HG03175 (cell line): ENCODE results near the gene ETNPPL.

Experiments used
- ATAC-seq: cut with Tn5 transposase; IDR thresholded peaks from one replicate; pipeline ENCODE4 v1.9.1; 2021; ENCODE audit warnings: mild to moderate bottlenecking, moderate library complexity; ENCODE audit not compliant: unreplicated experiment

ETNPPL gene

DNA sequence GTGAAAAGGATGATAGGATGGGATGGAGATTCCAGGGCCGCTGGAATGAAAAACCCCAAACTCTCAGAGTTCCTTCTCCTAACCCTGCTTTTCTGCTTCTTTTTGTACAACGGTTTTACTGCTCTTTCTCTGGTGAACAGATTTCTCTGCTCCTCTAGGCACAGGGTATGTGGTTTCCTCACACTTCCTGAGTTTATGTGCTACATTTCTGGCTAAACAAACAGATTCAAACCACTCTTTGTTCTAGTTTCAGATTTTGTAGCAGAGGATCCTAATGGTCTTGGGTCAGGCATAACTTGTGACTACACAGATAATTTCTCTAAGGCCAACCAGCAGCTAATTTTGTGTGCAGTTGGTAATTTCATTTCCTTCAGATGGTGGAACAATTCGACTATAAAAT is 59.9 kb downstream of the ETNPPL start:
- no peak for ATAC-seq

DNA sequence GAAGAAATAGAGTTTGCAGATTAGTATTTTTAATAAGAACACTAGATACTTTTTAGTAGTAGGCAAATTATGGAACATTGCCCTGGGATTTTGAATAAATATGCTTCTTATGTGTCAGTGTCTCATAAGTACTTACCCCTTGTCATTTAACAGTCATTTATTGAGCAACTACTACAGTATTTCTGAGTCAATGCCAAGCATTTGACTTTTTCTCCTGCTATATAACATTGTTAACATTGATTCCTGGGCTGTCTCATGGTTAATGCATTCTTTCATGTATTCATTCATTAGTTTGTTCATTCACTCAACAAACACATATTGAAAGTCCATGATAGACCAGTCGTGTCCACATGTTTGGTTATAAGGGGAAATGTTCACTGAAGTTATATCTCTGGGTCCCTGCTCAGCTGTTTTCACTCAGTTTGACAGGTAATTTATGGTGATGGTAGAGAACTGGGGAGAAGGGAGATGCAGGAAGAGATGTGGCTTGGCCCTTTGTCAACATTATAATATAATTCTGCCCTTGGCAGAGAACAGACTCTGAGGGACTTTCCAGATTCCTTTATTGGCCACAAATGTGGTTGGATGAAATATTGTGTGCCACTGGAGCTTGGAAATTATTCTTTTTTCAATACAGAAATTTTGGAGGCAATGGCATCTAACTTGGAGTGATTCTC is 62.6 kb downstream of the ETNPPL start:
- no peak for ATAC-seq

DNA sequence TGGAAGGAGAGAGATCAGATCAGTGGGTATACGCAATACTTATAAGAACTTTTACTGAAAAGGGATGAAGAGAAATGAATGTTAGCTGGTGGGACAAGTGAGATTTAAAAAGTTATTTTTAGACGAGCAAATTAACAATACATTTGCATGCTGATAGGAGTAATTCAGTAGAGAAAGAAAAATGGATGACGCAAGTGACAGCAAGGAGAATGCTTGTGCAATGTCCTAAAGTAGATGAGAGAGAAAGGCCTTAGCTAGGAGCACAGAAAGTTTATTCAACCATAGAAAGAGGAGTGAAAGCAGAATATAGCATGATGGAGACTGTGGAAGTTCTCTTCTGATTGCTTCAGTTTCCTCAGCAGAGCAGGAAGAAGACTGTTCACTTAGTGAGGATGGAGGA is 66.7 kb downstream of the ETNPPL start:
- ATAC-seq: no peak

DNA sequence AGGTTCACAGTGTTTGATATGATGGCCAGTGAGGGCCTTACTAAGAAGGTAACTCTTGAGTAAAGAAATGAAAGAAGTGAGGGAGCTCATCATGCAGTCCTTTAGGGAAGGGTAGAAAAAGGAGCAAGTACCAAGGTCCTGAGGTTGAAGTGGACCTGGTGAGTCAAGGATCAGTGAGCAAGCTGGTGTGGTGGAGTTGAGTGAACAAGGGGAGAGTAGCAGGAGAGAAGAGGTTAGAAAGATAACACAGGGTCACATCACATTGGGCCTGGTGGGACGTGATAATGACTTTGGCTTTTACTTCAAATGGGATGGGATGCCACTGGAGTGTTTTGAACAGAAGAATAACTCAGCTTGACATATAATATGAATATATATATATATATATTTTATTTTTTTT is 67.8 kb downstream of the ETNPPL start:
- no peak for ATAC-seq

DNA sequence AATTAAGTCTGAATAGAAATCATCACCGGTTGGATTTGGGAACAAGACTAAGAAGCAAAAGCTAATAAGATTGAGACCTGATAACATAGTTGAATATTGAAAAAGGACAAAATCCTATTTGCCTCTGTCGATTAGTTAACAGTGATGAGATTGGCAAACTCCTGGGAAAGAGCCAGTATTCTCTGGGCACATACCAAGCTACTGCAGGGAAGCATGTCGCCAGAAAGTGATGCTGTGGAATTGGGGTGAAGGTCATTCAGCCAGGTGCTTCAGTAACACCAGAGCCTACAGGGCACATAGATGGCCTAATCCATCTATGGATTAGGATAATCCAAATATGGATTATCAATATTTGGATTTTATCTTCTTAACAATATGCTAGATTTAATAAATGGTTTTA is 68.4 kb downstream of the ETNPPL start:
- no peak for ATAC-seq

DNA sequence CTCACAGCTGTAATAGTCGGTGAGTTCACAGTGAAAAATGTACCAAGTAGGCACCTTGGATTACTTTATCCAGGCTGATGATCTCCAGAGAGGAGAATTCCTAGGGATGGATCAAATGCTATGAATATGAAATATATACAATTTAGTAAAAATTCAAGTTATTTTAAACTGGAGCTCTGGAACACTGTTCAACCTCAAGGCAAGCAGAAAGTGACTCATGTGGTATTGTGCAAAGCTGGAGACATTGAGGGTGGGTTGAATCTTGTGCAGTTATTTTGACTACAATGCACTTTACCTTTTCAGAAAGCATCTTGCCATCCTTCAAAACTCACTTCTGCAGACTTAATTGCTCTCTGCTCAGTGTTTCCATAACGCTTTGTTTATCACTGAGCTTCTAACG is 69.0 kb downstream of the ETNPPL start:
- ATAC-seq: no peak

DNA sequence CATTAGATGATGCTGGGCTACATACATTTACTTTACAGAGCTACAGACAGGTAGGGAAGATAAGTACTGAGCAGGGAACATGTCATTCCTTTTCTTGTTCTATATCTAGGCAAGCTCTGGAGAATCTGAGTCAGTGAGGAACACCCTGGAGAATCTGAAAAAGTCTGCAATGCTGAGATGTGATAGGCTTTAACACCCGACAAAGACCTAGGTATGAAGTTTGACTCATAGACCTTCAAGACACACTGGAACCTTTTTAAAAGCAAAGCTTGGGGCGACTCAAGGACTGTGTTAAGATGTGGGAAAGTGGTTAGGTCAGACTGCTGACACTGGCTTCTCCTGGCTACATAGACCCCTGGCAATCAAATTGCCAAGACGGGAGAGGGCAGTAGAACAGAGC is 69.6 kb downstream of the ETNPPL start:
- ATAC-seq: no peak
